SK-N-SH treated with all-trans-retinoic acid at 6 μM for 48 hours (cell line): Measurements from ENCODE around the gene ZFHX3.

Experiments used
- BACH2 ChIP-seq: fragments of 250-450 bp; sonication (Bioruptor Pico); IDR thresholded peaks from 2 replicates; pipeline ENCODE4 v1.9.0; 2021; ENCODE audit warnings: mild to moderate bottlenecking, borderline replicate concordance
- CREB5 ChIP-seq: fragments of 250-450 bp; sonication (Bioruptor Pico); IDR thresholded peaks from 2 replicates; pipeline ENCODE4 v1.5.1; 2020; ENCODE audit warnings: low read depth, mild to moderate bottlenecking, moderate library complexity
- CSDC2 ChIP-seq: fragments of 250-450 bp; sonication (Bioruptor Pico); IDR thresholded peaks from 2 replicates; pipeline ENCODE4 v1.5.0; 2020; ENCODE audit warnings: mild to moderate bottlenecking, moderate library complexity
- CSRNP3 ChIP-seq: fragments of 250-450 bp; sonication (Bioruptor Pico); IDR thresholded peaks from 2 replicates; pipeline ENCODE4 v1.5.1; 2021; ENCODE audit warnings: mild to moderate bottlenecking, moderate library complexity
- GLIS3 ChIP-seq: fragments of 250-450 bp; sonication (Bioruptor Pico); IDR thresholded peaks from 2 replicates; pipeline ENCODE4 v1.5.0; 2020; ENCODE audit warnings: mild to moderate bottlenecking, moderate library complexity
- OSR1 ChIP-seq: fragments of 250-450 bp; sonication (Bioruptor Pico); IDR thresholded peaks from 2 replicates; pipeline ENCODE4 v1.8.0; 2022; ENCODE audit warnings: moderate library complexity, mild to moderate bottlenecking, inconsistent platforms
- PATZ1 ChIP-seq: fragments of 250-450 bp; sonication (Bioruptor Pico); IDR thresholded peaks from 2 replicates; pipeline ENCODE4 v1.8.0; 2020; ENCODE audit warnings: mild to moderate bottlenecking, moderate library complexity, borderline replicate concordance
- POU6F1 ChIP-seq: fragments of 250-450 bp; sonication (Bioruptor Pico); IDR thresholded peaks from 2 replicates; pipeline ENCODE4 v1.8.0; 2021; ENCODE audit warnings: low read depth, mild to moderate bottlenecking, moderate library complexity, borderline replicate concordance
- PPARA ChIP-seq: fragments of 250-450 bp; sonication (Bioruptor Pico); IDR thresholded peaks from 2 replicates; pipeline ENCODE4 v1.5.0; 2020; ENCODE audit warnings: mild to moderate bottlenecking, borderline replicate concordance
- TCF4 ChIP-seq: fragments of 250-450 bp; sonication (Bioruptor Pico); IDR thresholded peaks from 2 replicates; pipeline ENCODE4 v1.8.0; 2021; ENCODE audit warnings: mild to moderate bottlenecking, moderate library complexity, borderline replicate concordance
- ZC3H10 ChIP-seq: fragments of 250-450 bp; sonication (Bioruptor Pico); IDR thresholded peaks from 2 replicates; pipeline ENCODE4 v1.5.1; 2021; ENCODE audit warnings: mild to moderate bottlenecking, moderate library complexity
- ZFP30 ChIP-seq: fragments of 450-650 bp; formaldehyde crosslinking; IDR thresholded peaks from 2 replicates; pipeline ENCODE4 v1.5.0; 2022; ENCODE audit warnings: mild to moderate bottlenecking, moderate library complexity
- ZNF70 ChIP-seq: fragments of 450-650 bp; formaldehyde crosslinking; IDR thresholded peaks from 2 replicates; pipeline ENCODE4 v1.5.0; 2020; ENCODE audit warnings: mild to moderate bottlenecking, moderate library complexity
- ZNF8 ChIP-seq: fragments of 450-650 bp; formaldehyde crosslinking; IDR thresholded peaks from 2 replicates; pipeline ENCODE4 v1.5.0; 2020; ENCODE audit warnings: mild to moderate bottlenecking, moderate library complexity

GRCh38 chr16:72946063-72946462 lies 101.9 kb downstream of the ZFHX3 start:
- no peak for TF ChIP-seq BACH2 (CRISPR knock-in tag)
- no peak for TF ChIP-seq ZC3H10 (CRISPR knock-in tag)
- no peak for TF ChIP-seq ZNF8 (CRISPR knock-in tag)
- TF ChIP-seq CREB5 (CRISPR knock-in tag) = no peak
- no peak for TF ChIP-seq PATZ1
- TF ChIP-seq ZFP30 (CRISPR knock-in tag) = no peak
- TF ChIP-seq CSRNP3 (CRISPR knock-in tag) = no peak
- TF ChIP-seq POU6F1 (CRISPR knock-in tag) = no peak
- no peak for TF ChIP-seq CSDC2 (CRISPR knock-in tag)
- no peak for TF ChIP-seq PPARA (CRISPR knock-in tag)
- TF ChIP-seq TCF4 = no peak
- TF ChIP-seq ZNF70 (CRISPR knock-in tag) = no peak
- no peak for TF ChIP-seq GLIS3 (CRISPR knock-in tag)
- no peak for TF ChIP-seq OSR1
